HG03025 (cell line): ENCODE measurements around the gene SPINK13.
"Not testable (repeated sequence)": the region's sequence is repeated elsewhere in the genome, so short reads cannot be mapped to it uniquely, and the experiment has no call there.

Source experiments
- ATAC-seq: cut with Tn5 transposase; IDR thresholded peaks from one replicate; pipeline ENCODE4 v1.9.1; 2021; ENCODE audit warnings: mild to moderate bottlenecking, moderate library complexity; ENCODE audit not compliant: unreplicated experiment, low FRiP score

Gene SPINK13

GRCh38 chr5:148311484-148311883 is 42.9 kb downstream of the SPINK13 start:
- ATAC-seq: no peak

DNA sequence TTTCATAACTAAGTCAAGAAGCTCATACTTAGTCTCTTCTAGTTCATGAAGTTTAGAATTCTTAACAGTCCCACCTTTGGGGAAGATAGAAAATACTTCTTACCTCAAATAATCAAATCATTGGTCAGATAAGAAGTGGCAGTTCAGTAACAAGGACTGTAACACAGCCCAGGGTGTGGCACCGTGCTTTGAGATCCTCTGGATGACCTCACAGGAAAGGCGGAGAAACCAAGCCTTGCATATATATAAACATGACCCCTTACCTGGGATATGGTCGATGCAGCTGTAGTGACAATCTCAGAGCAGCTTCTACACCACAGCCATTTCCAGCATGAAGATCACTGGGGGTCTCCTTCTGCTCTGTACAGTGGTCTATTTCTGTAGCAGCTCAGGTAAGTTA is 43.6 kb downstream of the SPINK13 start, which contains the start of gene SPINK7:
TSS of gene SPINK7 (plus strand) at position 271 of the 400 bp plus-strand sequence. CDS start at position 332, 61 bp downstream.
- ATAC-seq: no peak

DNA sequence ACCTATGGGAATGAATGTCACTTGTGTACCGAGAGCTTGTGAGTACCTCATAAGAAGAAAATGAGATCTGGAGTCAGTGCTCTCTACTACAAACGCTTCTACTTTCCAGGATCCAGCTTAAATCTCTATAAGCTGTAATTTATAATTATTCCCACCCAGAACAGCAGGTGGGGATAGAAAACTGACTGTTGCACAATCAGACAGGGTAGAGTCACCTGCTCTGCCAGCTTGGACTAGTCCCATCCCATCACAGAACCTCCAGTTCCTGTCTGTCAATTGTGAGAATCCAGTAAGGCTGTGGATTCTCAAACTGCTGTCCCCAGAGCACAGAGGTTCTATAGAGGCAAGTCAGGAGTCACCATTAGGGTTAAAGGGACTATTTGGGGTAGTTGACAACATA is 45.6 kb downstream of the SPINK13 start:
- ATAC-seq: no peak

- ATAC-seq: no peak
Observed at GRCh38 chr5:148314731-148315130, 46.1 kb downstream of the SPINK13 start.

DNA sequence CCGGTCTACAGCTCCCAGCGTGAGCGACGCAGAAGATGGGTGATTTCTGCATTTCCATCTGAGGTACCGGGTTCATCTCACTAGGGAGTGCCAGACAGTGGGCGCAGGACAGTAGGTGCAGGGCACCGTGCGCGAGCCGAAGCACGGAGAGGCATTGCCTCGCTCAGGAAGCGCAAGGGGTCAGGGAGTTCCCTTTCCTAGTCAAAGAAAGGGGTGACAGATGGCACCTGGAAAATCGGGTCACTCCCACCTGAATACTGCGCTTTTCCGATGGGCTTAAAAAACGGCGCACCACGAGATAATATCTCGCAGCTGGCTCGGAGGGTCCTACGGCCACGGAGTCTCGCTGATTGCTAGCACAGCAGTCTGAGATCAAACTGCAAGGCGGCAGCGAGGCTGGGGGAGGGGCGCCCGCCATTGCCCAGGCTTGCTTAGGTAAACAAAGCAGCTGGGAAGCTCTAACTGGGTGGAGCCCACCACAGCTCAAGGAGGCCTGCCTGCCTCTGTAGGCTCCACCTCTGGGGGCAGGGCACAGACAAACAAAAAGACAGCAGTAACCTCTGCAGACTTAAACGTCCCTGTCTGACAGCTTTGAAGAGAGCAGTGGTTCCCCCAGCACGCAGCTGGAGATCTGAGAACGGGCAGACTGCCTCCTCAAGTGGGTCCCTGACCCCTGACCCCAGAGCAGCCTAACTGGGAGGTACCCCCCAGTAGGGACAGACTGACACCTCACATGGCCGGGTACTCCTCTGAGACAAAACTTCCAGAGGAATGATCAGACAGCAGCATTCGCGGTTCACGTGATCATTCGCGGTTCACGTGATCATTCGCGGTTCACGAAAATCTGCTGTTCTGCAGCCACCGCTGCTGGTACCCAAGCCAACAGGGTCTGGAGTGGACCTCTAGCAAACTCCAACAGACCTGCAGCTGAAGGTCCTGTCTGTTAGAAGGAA is 51.7 kb downstream of the SPINK13 start:
- not testable (repeated sequence) for ATAC-seq

DNA sequence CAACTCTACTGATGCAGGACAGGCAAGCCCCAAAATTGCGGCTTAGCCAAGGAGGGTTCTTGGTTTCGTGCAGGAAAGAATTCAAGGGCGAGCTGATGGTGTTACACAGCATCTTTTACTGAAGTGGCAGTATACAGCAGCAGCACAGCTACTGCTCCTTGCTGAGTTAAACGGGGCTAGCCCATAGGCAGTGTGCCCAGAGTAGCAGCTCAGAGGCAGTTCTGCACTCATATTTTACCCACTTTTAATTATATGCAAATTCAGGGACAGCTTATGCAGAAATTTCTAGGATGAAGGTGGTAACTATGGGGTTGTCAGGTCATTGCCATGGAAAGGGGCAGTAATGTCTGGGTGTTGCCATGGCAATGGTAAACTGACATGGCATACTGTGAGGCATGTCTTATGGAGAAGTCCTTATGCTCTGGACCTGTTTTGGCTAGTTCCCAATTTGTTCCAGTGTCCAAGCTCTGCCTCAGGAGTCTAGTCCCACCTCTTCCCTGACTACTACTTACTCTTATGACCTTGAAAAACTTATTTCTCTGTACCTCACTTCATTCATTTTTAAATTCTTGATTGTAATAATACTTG is 64.8 kb downstream of the SPINK13 start:
- no peak for ATAC-seq

DNA sequence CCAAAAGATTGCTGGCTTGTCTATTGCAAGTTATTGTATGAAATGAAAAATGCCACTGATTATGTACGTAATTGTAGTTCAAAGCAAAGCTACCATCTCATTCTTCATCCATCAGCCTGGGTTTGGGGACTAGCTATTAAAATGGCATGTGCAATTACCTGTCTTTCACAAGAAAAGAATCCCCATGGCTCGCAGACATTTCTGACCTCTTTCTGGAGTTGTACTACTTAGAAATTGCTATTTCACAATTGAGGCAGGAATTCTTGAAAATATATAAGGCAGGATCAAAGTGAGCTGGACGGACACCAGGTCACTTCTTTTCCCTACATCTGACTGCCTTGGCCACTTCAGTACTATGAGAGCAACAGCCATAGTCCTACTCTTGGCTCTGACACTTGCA is 66.7 kb downstream of the SPINK13 start, which contains the start of gene SPINK9:
TSS of gene SPINK9 (plus strand) at position 301 of the 400 bp plus-strand sequence. CDS start at position 356, 55 bp downstream.
- no peak for ATAC-seq
